ENCODE results near the gene CD99.

- TF ChIP-seq CTCF (IDR thresholded peaks at IDR 0.05; ENCODE audit: insufficient read depth, low read length, poor library complexity, severe bottlenecking) (no peak), EZH2phosphoT487 (conservative IDR thresholded peaks at IDR 0.05; ENCODE audit: low read length) (no peak)
Observed at GRCh38 chrX:2700405-2701320, 9.6 kb downstream of the CD99 start.

Data from SU-DHL-6 (cell line).